SJSA1 (cell line): ENCODE results near the gene COL4A5. TPM values are rescaled to one million over a fixed set of nuclear protein-coding genes. Genes with fewer than 3 reads are reported as not detected.

Experiments used
- DNase-seq, 2 experiments: peaks; one replicate each; pipeline ENCODE4 v3.0.0-alpha.2; 2015 to 2020; ENCODE audit warnings: low spot score in 2 of 2, low read depth in 1 of 2
- H3K27ac ChIP-seq: fragments of 250-450 bp; sonication (Bioruptor Pico); 2 replicates; pipeline ENCODE4 v1.5.1; 2020; ENCODE audit warnings: mild to moderate bottlenecking, moderate library complexity
- H3K27me3 ChIP-seq: fragments of 250-450 bp; sonication (Bioruptor Pico); replicated peaks from 2 replicates; pipeline ENCODE4 v1.5.1; 2020; ENCODE audit warnings: mild to moderate bottlenecking, moderate library complexity
- H3K36me3 ChIP-seq: fragments of 250-450 bp; sonication (Bioruptor Pico); 2 replicates; pipeline ENCODE4 v1.5.1; 2020; ENCODE audit warnings: mild to moderate bottlenecking
- H3K4me1 ChIP-seq: fragments of 250-450 bp; sonication (Bioruptor Pico); replicated peaks from 2 replicates; pipeline ENCODE4 v1.6.1; 2021; ENCODE audit warnings: mild to moderate bottlenecking
- H3K4me3 ChIP-seq: fragments of 250-450 bp; sonication (Bioruptor Pico); 2 replicates; pipeline ENCODE4 v1.5.1; 2020; ENCODE audit warnings: mild to moderate bottlenecking
- H3K9me3 ChIP-seq: fragments of 250-450 bp; sonication (Bioruptor Pico); replicated peaks from 2 replicates; pipeline ENCODE4 v1.5.1; 2020; ENCODE audit warnings: mild to moderate bottlenecking
- total RNA-seq: library from RNA; depleted of rRNA; stranded (reverse); fragments of >200 nt; shearing (Covaris generic); gene quantifications from 2 replicates; pipeline ENCODE4 v1.2.3, GENCODE V29; 2014

Gene COL4A5
- total RNA-seq, 1 experiment from 2014 or later, result 30.5 TPM

GRCh38 chrX:108614616-108615015 is 175.0 kb downstream of the COL4A5 start:
- no peaks in the 10 kb centered on the region for H3K9me3 ChIP-seq
- H3K36me3 ChIP-seq, result no peaks in the 10 kb centered on the region
- no peaks in the 10 kb centered on the region for H3K4me1 ChIP-seq
- H3K27me3 ChIP-seq, result no peaks in the 10 kb centered on the region
- no peak overlapping the region for H3K27ac ChIP-seq
- H3K4me3 ChIP-seq, result no peak overlapping the region
- DNase-seq, result no peak

GRCh38 chrX:108640817-108641216 is 201.2 kb downstream of the COL4A5 start:
- H3K4me3 ChIP-seq, result no peak overlapping the region
- H3K27ac ChIP-seq, result no peak overlapping the region
- H3K36me3 ChIP-seq, result no peaks in the 10 kb centered on the region
- H3K27me3 ChIP-seq, result no peaks in the 10 kb centered on the region
- no peaks in the 10 kb centered on the region for H3K9me3 ChIP-seq
- DNase-seq, result no peak
- H3K4me1 ChIP-seq, result no peaks in the 10 kb centered on the region

- Histone ChIP-seq H3K4me3 (no peak overlapping the region), H3K4me1 (no peaks in the 10 kb centered on the region), H3K36me3 (no peaks in the 10 kb centered on the region), H3K27ac (no peak overlapping the region), H3K9me3 (no peaks in the 10 kb centered on the region), H3K27me3 (no peaks in the 10 kb centered on the region)
- DNase-seq, result no peak
These were observed 202.1 kb downstream of the COL4A5 start for GRCh38 chrX:108641589-108642272.

GRCh38 chrX:108642273-108642628 is 202.6 kb downstream of the COL4A5 start:
- Histone ChIP-seq H3K9me3 (no peaks in the 10 kb centered on the region), H3K36me3 (no peaks in the 10 kb centered on the region), H3K4me1 (no peaks in the 10 kb centered on the region), H3K27ac (no peak overlapping the region), H3K4me3 (no peak overlapping the region), H3K27me3 (no peaks in the 10 kb centered on the region)
- no peak for DNase-seq

- no peak overlapping the region for H3K4me3 ChIP-seq
- DNase-seq, result no peak
- H3K27me3 ChIP-seq, result no peaks in the 10 kb centered on the region
- H3K9me3 ChIP-seq, result no peaks in the 10 kb centered on the region
- H3K36me3 ChIP-seq, result no peaks in the 10 kb centered on the region
- no peaks in the 10 kb centered on the region for H3K4me1 ChIP-seq
- no peak overlapping the region for H3K27ac ChIP-seq
These were observed 225.1 kb downstream of the COL4A5 start for GRCh38 chrX:108664701-108665100.

GRCh38 chrX:108666101-108666500 is 226.5 kb downstream of the COL4A5 start:
- Histone ChIP-seq H3K27me3 (no peaks in the 10 kb centered on the region), H3K9me3 (no peaks in the 10 kb centered on the region), H3K27ac (no peak overlapping the region), H3K4me1 (no peaks in the 10 kb centered on the region), H3K4me3 (no peak overlapping the region), H3K36me3 (no peaks in the 10 kb centered on the region)
- DNase-seq, result no peak

- H3K4me1 ChIP-seq, result no peaks in the 10 kb centered on the region
- H3K9me3 ChIP-seq, result no peaks in the 10 kb centered on the region
- no peak overlapping the region for H3K27ac ChIP-seq
- DNase-seq, result no peak
- no peaks in the 10 kb centered on the region for H3K27me3 ChIP-seq
- no peaks in the 10 kb centered on the region for H3K36me3 ChIP-seq
- no peak overlapping the region for H3K4me3 ChIP-seq
These were observed 231.9 kb downstream of the COL4A5 start for GRCh38 chrX:108671526-108671925.

- no peak for DNase-seq
- H3K9me3 ChIP-seq, result no peaks in the 10 kb centered on the region
- no peaks in the 10 kb centered on the region for H3K27me3 ChIP-seq
- H3K4me1 ChIP-seq, result no peaks in the 10 kb centered on the region
- no peak overlapping the region for H3K4me3 ChIP-seq
- H3K36me3 ChIP-seq, result no peaks in the 10 kb centered on the region
- H3K27ac ChIP-seq, result no peak overlapping the region
These were observed 257.1 kb downstream of the COL4A5 start for GRCh38 chrX:108696690-108697089.

GRCh38 chrX:108699368-108699767 is 259.7 kb downstream of the COL4A5 start:
- no peaks in the 10 kb centered on the region for H3K27me3 ChIP-seq
- H3K9me3 ChIP-seq, result no peaks in the 10 kb centered on the region
- no peaks in the 10 kb centered on the region for H3K36me3 ChIP-seq
- H3K4me3 ChIP-seq, result no peak overlapping the region
- no peak overlapping the region for H3K27ac ChIP-seq
- DNase-seq, result peak in 1 of 2 experiments; percentile 5
- H3K4me1 ChIP-seq, result no peaks in the 10 kb centered on the region

GRCh38 chrX:108701633-108702032 is 262.0 kb downstream of the COL4A5 start:
- no peak for DNase-seq
- Histone ChIP-seq H3K4me1 (no peaks in the 10 kb centered on the region), H3K9me3 (no peaks in the 10 kb centered on the region), H3K27me3 (no peaks in the 10 kb centered on the region), H3K4me3 (no peak overlapping the region), H3K36me3 (no peaks in the 10 kb centered on the region), H3K27ac (no peak overlapping the region)

- no peak for DNase-seq
- Histone ChIP-seq H3K27ac (no peak overlapping the region), H3K4me1 (no peaks in the 10 kb centered on the region), H3K27me3 (no peaks in the 10 kb centered on the region), H3K9me3 (no peaks in the 10 kb centered on the region), H3K36me3 (no peaks in the 10 kb centered on the region), H3K4me3 (no peak overlapping the region)
These were observed 262.9 kb downstream of the COL4A5 start for GRCh38 chrX:108702530-108702929.

GRCh38 chrX:108704839-108705238 is 265.2 kb downstream of the COL4A5 start:
- H3K4me1 ChIP-seq, result no peaks in the 10 kb centered on the region

GRCh38 chrX:108712886-108713285 is 273.2 kb downstream of the COL4A5 start:
- no peaks in the 10 kb centered on the region for H3K27me3 ChIP-seq

More at GRCh38 chrX:108704839-108705238, 265.2 kb downstream of the COL4A5 start:
- Histone ChIP-seq H3K4me3 (no peak overlapping the region), H3K27ac (no peak overlapping the region), H3K36me3 (no peaks in the 10 kb centered on the region), H3K27me3 (no peaks in the 10 kb centered on the region), H3K9me3 (no peaks in the 10 kb centered on the region)
- no peak for DNase-seq

GRCh38 chrX:108722561-108722960 is 282.9 kb downstream of the COL4A5 start:
- Histone ChIP-seq H3K9me3 (no peaks in the 10 kb centered on the region), H3K27me3 (no peaks in the 10 kb centered on the region), H3K4me3 (no peak overlapping the region), H3K36me3 (no peaks in the 10 kb centered on the region), H3K4me1 (no peaks in the 10 kb centered on the region), H3K27ac (no peak overlapping the region)
- DNase-seq, result no peak

More at GRCh38 chrX:108712886-108713285, 273.2 kb downstream of the COL4A5 start:
- H3K27ac ChIP-seq, result no peak overlapping the region
- no peaks in the 10 kb centered on the region for H3K4me1 ChIP-seq
- no peak overlapping the region for H3K4me3 ChIP-seq
- H3K9me3 ChIP-seq, result no peaks in the 10 kb centered on the region
- no peak for DNase-seq
- no peaks in the 10 kb centered on the region for H3K36me3 ChIP-seq

- no peaks in the 10 kb centered on the region for H3K4me1 ChIP-seq
- H3K27ac ChIP-seq, result no peak overlapping the region
- DNase-seq, result no peak
- H3K4me3 ChIP-seq, result no peak overlapping the region
- H3K27me3 ChIP-seq, result peaks cover 8% of the 10 kb centered on the region; the same call in 1 of the 2 replicates
- no peaks in the 10 kb centered on the region for H3K9me3 ChIP-seq
- H3K36me3 ChIP-seq, result no peaks in the 10 kb centered on the region
These were observed 287.1 kb downstream of the COL4A5 start for GRCh38 chrX:108726748-108727147.
